H1 (cell line): ENCODE measurements around the gene FBN2.

Source experiments
- EP300 ChIP-seq, 2 experiments: IDR thresholded peaks; 1 replicate in 1 of 2; 2 replicates in 1 of 2; pipeline ENCODE4 v1.6.1; 2011 to 2012; ENCODE audit warnings: low read depth in 2 of 2, low read length in 2 of 2, mild to moderate bottlenecking in 2 of 2, borderline replicate concordance in 1 of 2, inconsistent platforms in 1 of 2, moderate library complexity in 1 of 2
- EZH2 ChIP-seq: fragments of 200-600 bp; sonication (generic); IDR thresholded peaks from 2 replicates; pipeline ENCODE4 v1.7.1; 2012; ENCODE audit warnings: low read depth, mild to moderate bottlenecking, moderate library complexity, low read length, inconsistent platforms; ENCODE audit not compliant: severe bottlenecking
- GTF2F1 ChIP-seq: IDR thresholded peaks from 2 replicates; pipeline ENCODE4 v1.6.1; 2012; ENCODE audit warnings: low read depth, low read length, improper control_type of control experiment, borderline replicate concordance
- POLR2A ChIP-seq, 2 experiments: IDR thresholded peaks; 1 replicate in 1 of 2; 2 replicates in 1 of 2; pipeline ENCODE4 v1.6.1; 2011; ENCODE audit warnings: low read depth in 2 of 2, low read length in 2 of 2, mild to moderate bottlenecking in 2 of 2; ENCODE audit errors: control extremely low read depth in 1 of 2
- RNF2 ChIP-seq: fragments of 200-900, 300-1000 bp; sonication (generic); IDR thresholded peaks from 2 replicates; pipeline ENCODE4 v1.7.1; 2016; ENCODE audit warnings: borderline replicate concordance, low read depth, mild to moderate bottlenecking, antibody characterized with exemption, low read length; ENCODE audit not compliant: poor library complexity, severe bottlenecking; ENCODE audit errors: missing control alignments
- SIX5 ChIP-seq: IDR thresholded peaks from 2 replicates; pipeline ENCODE4 v1.6.1; 2011; ENCODE audit warnings: mild to moderate bottlenecking, low read depth, low read length
- SUZ12 ChIP-seq: fragments of 200-600 bp; sonication (generic); IDR thresholded peaks from 2 replicates; pipeline ENCODE4 v1.6.1; 2012; ENCODE audit warnings: mild to moderate bottlenecking, inconsistent platforms, low read length, moderate library complexity, mixed read lengths
- TAF1 ChIP-seq: IDR thresholded peaks from 2 replicates; pipeline ENCODE4 v1.6.1; 2011; ENCODE audit warnings: mild to moderate bottlenecking, low read depth, low read length
- TEAD4 ChIP-seq: IDR thresholded peaks from 2 replicates; pipeline ENCODE4 v1.6.1; 2012; ENCODE audit warnings: low read depth, low read length, inconsistent platforms, mixed read lengths
- TF ChIP-seq, protein P1 (sequence below), 3 experiments: IDR thresholded peaks; 1 replicate in 2 of 3; 2 replicates in 1 of 3; pipeline versions ENCODE4 v1.5.1 to v1.6.1; 2011; ENCODE audit warnings: low read length in 3 of 3, mild to moderate bottlenecking in 3 of 3, inconsistent platforms in 2 of 3, low read depth in 1 of 3, moderate library complexity in 1 of 3; ENCODE audit not compliant: insufficient read depth in 1 of 3; ENCODE audit errors: control extremely low read depth in 1 of 3
- TF ChIP-seq, protein P2 (sequence below): IDR thresholded peaks from 2 replicates; pipeline ENCODE4 v1.6.1; 2012; ENCODE audit warnings: inconsistent platforms
- TF ChIP-seq, protein P3 (sequence below): IDR thresholded peaks from 2 replicates; pipeline ENCODE4 v1.6.1; 2011; ENCODE audit warnings: low read length, improper control_type of control experiment
- TF ChIP-seq, protein P4 (sequence below): IDR thresholded peaks from 2 replicates; pipeline ENCODE4 v1.6.1; 2012; ENCODE audit warnings: low read length, inconsistent platforms

DNA sequence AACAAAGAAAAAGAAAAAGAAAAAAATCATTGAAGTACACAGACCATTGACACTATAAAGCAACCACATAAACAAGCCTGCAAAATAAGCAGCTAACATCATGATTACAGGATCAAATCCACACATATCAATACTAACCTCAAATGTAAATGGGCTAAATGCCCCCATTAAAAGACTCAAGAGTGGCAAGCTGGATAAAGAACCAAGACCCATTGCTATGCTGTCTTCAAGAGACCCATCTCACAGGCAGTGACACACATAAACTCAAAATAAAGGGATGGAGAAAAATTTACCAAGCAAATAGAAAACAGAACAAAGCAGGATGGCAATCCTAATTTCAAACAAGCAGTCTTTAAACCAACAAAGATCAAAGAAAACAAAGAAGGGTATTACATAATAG, 15.7 kb upstream of the FBN2 start:
- TF ChIP-seq, protein P1, sequence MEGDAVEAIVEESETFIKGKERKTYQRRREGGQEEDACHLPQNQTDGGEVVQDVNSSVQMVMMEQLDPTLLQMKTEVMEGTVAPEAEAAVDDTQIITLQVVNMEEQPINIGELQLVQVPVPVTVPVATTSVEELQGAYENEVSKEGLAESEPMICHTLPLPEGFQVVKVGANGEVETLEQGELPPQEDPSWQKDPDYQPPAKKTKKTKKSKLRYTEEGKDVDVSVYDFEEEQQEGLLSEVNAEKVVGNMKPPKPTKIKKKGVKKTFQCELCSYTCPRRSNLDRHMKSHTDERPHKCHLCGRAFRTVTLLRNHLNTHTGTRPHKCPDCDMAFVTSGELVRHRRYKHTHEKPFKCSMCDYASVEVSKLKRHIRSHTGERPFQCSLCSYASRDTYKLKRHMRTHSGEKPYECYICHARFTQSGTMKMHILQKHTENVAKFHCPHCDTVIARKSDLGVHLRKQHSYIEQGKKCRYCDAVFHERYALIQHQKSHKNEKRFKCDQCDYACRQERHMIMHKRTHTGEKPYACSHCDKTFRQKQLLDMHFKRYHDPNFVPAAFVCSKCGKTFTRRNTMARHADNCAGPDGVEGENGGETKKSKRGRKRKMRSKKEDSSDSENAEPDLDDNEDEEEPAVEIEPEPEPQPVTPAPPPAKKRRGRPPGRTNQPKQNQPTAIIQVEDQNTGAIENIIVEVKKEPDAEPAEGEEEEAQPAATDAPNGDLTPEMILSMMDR (IDR thresholded peaks at IDR 0.05; ENCODE audit: control extremely low read depth in 1 of 3, insufficient read depth in 1 of 3, low read depth in 1 of 3, low read length in 3 of 3) = no peak
- no peak for TF ChIP-seq SUZ12
- TF ChIP-seq, protein P2, sequence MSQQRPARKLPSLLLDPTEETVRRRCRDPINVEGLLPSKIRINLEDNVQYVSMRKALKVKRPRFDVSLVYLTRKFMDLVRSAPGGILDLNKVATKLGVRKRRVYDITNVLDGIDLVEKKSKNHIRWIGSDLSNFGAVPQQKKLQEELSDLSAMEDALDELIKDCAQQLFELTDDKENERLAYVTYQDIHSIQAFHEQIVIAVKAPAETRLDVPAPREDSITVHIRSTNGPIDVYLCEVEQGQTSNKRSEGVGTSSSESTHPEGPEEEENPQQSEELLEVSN = no peak
- TF ChIP-seq POLR2A (IDR thresholded peaks at IDR 0.05; ENCODE audit: control extremely low read depth in 1 of 2, low read depth in 2 of 2, low read length in 2 of 2) = no peak
- TF ChIP-seq, protein P3, sequence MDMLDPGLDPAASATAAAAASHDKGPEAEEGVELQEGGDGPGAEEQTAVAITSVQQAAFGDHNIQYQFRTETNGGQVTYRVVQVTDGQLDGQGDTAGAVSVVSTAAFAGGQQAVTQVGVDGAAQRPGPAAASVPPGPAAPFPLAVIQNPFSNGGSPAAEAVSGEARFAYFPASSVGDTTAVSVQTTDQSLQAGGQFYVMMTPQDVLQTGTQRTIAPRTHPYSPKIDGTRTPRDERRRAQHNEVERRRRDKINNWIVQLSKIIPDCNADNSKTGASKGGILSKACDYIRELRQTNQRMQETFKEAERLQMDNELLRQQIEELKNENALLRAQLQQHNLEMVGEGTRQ = no peak
- TF ChIP-seq, protein P4, sequence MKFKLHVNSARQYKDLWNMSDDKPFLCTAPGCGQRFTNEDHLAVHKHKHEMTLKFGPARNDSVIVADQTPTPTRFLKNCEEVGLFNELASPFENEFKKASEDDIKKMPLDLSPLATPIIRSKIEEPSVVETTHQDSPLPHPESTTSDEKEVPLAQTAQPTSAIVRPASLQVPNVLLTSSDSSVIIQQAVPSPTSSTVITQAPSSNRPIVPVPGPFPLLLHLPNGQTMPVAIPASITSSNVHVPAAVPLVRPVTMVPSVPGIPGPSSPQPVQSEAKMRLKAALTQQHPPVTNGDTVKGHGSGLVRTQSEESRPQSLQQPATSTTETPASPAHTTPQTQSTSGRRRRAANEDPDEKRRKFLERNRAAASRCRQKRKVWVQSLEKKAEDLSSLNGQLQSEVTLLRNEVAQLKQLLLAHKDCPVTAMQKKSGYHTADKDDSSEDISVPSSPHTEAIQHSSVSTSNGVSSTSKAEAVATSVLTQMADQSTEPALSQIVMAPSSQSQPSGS = no peak
- no peak for TF ChIP-seq TAF1
- TF ChIP-seq EP300 (IDR thresholded peaks at IDR 0.05; ENCODE audit: borderline replicate concordance in 1 of 2, low read depth in 2 of 2, low read length in 2 of 2) = no peak
- no peak for TF ChIP-seq TEAD4
- no peak for TF ChIP-seq SIX5
- no peak for TF ChIP-seq GTF2F1
- TF ChIP-seq RNF2 = no peak
- TF ChIP-seq EZH2 = no peak
